Glutamatergic neuron (in vitro differentiated cells): ENCODE measurements around the gene COTL1. TPM values are rescaled to one million over a fixed set of nuclear protein-coding genes. Genes with fewer than 3 reads are reported as not detected.

Source experiments
- DNase-seq: peaks from one replicate; pipeline ENCODE4 v3.0.0; 2022
- H3K27ac Mint-ChIP-seq: one replicate; pipeline ENCODE4 v1.8.0; 2020; ENCODE audit warnings: mild to moderate bottlenecking, mixed read lengths, inconsistent platforms; ENCODE audit not compliant: unreplicated experiment
- H3K27me3 Mint-ChIP-seq: one replicate; pipeline ENCODE4 v1.8.0; 2020; ENCODE audit warnings: mild to moderate bottlenecking, moderate library complexity, mixed read lengths, inconsistent platforms; ENCODE audit not compliant: unreplicated experiment
- H3K36me3 Mint-ChIP-seq: one replicate; pipeline ENCODE4 v1.8.0; 2020; ENCODE audit warnings: mild to moderate bottlenecking, mixed read lengths, inconsistent platforms; ENCODE audit not compliant: unreplicated experiment
- H3K4me1 Mint-ChIP-seq: one replicate; pipeline ENCODE4 v1.8.0; 2020; ENCODE audit warnings: mild to moderate bottlenecking, low read depth, mixed read lengths, inconsistent platforms; ENCODE audit not compliant: unreplicated experiment
- H3K4me3 Mint-ChIP-seq: one replicate; pipeline ENCODE4 v1.8.0; 2020; ENCODE audit warnings: mild to moderate bottlenecking, mixed read lengths, inconsistent platforms; ENCODE audit not compliant: unreplicated experiment
- H3K9me3 Mint-ChIP-seq: one replicate; pipeline ENCODE4 v1.8.0; 2020; ENCODE audit warnings: mild to moderate bottlenecking, moderate library complexity, mixed read lengths, inconsistent platforms; ENCODE audit not compliant: unreplicated experiment
- total RNA-seq: library from RNA; stranded (reverse); fragmentation: NEBNext Ultra II Directional; extraction: Animal tissue kit (Norgen Biotek cat#: 25700); gene quantifications from one replicate; pipeline ENCODE4 v1.2.1, GENCODE V29; 2021; ENCODE audit not compliant: unreplicated experiment
- TF ChIP-seq, protein P1 (sequence below): fragments of 200-600 bp; sonication (generic); IDR thresholded peaks from one replicate; pipeline ENCODE4 v1.5.0; 2021; ENCODE audit not compliant: partially characterized antibody, unreplicated experiment

Gene COTL1
- total RNA-seq, 1 donor from 2014 or later = 545 TPM

DNA sequence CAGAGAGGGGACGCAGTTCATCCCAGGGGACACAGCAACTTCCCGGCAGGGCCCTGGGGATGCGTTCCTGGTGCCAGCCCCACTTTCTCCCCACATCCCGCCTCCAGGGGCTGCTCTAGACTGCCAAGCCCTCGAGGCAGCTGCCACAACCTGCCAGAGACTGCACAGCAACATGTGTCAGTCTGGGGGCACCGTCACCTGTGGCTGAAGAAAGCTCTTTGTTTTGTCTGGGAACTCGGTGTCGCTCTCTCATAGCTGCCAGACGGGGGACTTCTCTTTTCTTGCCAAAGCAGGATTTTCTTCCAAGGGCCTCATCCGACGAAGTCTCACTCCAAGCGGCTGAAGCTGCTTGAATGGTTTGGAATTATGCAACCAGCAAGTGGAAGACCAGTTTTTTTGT lies 43.7 kb downstream of the COTL1 start:
- Mint-ChIP-seq H3K4me3 (no peak overlapping the region), H3K9me3 (peaks cover 10% of the 10 kb centered on the region), H3K27ac (peak overlapping the region; percentile 2), H3K4me1 (peaks cover 17% of the 10 kb centered on the region), H3K36me3 (peaks cover 16% of the 10 kb centered on the region), H3K27me3 (peaks cover 6% of the 10 kb centered on the region)
- TF ChIP-seq, protein P1, sequence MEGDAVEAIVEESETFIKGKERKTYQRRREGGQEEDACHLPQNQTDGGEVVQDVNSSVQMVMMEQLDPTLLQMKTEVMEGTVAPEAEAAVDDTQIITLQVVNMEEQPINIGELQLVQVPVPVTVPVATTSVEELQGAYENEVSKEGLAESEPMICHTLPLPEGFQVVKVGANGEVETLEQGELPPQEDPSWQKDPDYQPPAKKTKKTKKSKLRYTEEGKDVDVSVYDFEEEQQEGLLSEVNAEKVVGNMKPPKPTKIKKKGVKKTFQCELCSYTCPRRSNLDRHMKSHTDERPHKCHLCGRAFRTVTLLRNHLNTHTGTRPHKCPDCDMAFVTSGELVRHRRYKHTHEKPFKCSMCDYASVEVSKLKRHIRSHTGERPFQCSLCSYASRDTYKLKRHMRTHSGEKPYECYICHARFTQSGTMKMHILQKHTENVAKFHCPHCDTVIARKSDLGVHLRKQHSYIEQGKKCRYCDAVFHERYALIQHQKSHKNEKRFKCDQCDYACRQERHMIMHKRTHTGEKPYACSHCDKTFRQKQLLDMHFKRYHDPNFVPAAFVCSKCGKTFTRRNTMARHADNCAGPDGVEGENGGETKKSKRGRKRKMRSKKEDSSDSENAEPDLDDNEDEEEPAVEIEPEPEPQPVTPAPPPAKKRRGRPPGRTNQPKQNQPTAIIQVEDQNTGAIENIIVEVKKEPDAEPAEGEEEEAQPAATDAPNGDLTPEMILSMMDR = no peak
- DNase-seq = no peak

DNA sequence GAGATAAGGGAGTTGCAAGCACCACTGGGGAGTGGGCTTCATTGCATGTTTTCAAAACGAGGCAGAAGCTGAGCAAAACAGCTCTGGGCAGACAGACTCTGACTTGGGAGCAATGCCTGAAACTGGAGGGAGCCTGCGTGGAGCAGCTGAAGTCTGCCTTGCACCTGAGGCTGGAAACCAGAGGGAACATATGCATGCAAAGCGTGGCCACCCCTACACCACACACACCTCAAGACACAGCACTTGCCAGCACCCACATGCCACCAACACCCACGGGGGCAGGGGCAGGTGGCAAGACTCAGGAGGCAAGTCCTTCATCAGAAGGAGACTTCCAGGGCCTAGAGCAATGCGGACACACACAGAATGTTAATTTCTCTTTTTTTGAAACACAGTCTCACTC lies 45.8 kb downstream of the COTL1 start:
- TF ChIP-seq, protein P1 = no peak
- H3K36me3 Mint-ChIP-seq = peaks cover 9% of the 10 kb centered on the region

DNA sequence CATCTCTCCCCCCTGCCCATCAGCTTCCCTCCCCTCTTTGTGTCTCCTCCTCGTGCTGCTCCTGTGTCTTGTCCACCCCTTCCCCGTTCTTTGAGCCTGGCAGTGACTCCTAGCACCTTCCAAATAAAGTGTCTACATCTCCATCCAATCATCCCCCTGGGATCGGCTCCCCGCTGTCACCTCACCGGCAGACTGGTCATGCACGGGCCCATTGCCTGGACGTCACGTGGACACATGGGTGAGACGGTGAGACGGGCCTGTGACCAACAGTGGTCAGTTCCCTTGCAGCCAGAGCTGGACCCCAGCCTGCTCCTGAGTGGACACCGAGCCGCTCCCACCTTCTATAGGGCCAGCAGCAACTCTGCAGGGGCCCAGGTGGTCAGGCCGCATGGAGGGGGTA lies 46.4 kb downstream of the COTL1 start:
- Mint-ChIP-seq H3K4me3 (no peak overlapping the region), H3K27me3 (peaks cover 2% of the 10 kb centered on the region), H3K4me1 (peaks cover 22% of the 10 kb centered on the region), H3K36me3 (peaks cover 9% of the 10 kb centered on the region), H3K27ac (no peak overlapping the region), H3K9me3 (peaks cover 8% of the 10 kb centered on the region)
- TF ChIP-seq, protein P1 = no peak
- DNase-seq = no peak

More for the DNA sequence above, 45.8 kb downstream of the COTL1 start:
- Mint-ChIP-seq H3K4me1 (peaks cover 18% of the 10 kb centered on the region), H3K27me3 (peaks cover 2% of the 10 kb centered on the region), H3K4me3 (no peak overlapping the region), H3K27ac (no peak overlapping the region), H3K9me3 (peaks cover 8% of the 10 kb centered on the region)
- no peak for DNase-seq

GRCh38 chr16:84570739-84571403 lies 47.0 kb downstream of the COTL1 start:
- peaks cover 25% of the 10 kb centered on the region for H3K4me1 Mint-ChIP-seq
- DNase-seq = no peak
- peaks cover 9% of the 10 kb centered on the region for H3K36me3 Mint-ChIP-seq
- H3K9me3 Mint-ChIP-seq = peaks cover 8% of the 10 kb centered on the region
- H3K4me3 Mint-ChIP-seq = no peak overlapping the region
- peaks cover 6% of the 10 kb centered on the region for H3K27me3 Mint-ChIP-seq
- TF ChIP-seq, protein P1 = no peak
- H3K27ac Mint-ChIP-seq = peak overlapping the region; percentile 79

- Mint-ChIP-seq H3K4me1 (peaks cover 25% of the 10 kb centered on the region), H3K9me3 (peaks cover 10% of the 10 kb centered on the region), H3K27me3 (peaks cover 9% of the 10 kb centered on the region), H3K4me3 (no peak overlapping the region), H3K36me3 (peaks cover 9% of the 10 kb centered on the region), H3K27ac (no peak overlapping the region)
- DNase-seq = no peak
- TF ChIP-seq, protein P1 = no peak
Measured at GRCh38 chr16:84569382-84569987, 48.4 kb downstream of the COTL1 start.
